ENCODE results near the gene DYSF.
A peak's percentile ranks its signal among the peaks of the same experiment; 100 is the strongest.

The DYSF gene

DNA sequence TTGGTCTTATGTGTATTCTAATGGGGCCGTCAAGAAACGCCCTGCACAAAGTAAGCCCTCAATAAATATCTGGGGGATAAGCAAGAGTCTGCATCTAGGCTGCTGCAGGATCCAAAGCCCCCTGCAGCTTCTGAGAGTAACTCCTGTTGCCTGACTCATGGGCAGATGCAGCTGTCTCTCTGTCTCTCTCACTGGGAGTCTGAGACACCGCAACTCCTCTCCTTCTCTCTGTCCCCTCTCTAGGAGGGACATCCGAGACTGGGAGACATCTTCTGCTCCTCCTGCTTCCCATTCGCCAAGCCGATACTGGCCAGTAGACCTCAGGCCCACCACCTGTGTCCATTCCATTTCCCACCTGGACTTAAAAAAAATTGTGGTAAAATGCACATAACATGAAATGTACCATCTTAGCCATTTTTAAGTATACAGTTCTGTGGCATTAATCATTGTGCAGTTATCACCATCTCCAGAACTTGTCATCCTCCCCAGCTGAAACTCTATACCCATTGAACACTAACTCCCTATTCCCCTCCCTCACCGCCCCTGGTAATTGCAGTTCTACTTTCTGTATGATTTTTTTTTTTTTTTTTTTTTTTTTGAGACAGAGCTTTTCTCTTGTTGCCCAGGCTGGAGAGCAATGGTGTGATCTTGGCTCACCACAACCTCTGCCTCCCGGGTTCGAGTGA, 20.1 kb downstream of the DYSF start:
- Histone ChIP-seq H3K4me1 (ENCODE audit: control insufficient read depth, insufficient read depth, low read length) (no peaks in the 10 kb centered on the region), H3K27ac (ENCODE audit: extremely low read depth, low read depth, low read length) (no peak overlapping the region), H3K36me3 (ENCODE audit: control insufficient read depth in 2 of 2, insufficient read depth in 1 of 2, low read length in 2 of 2) (no peaks in the 10 kb centered on the region), H3K4me3 (ENCODE audit: low read depth, low read length) (no peak overlapping the region), H3K9me3 (ENCODE audit: control insufficient read depth, insufficient read depth, low read depth, low read length) (no peaks in the 10 kb centered on the region)
- ChIA-PET POLR2A (no interaction called here), CTCF (interaction anchor here (0.7 to 1.1 kb wide), 2 partner anchors 36 to 251 kb away, joined by 3 read pairs; no protein-coding TSS in a partner anchor)
- TF ChIP-seq RBAK (tag by site-specific recombination; IDR thresholded peaks at IDR 0.05) (no peak), ZBTB8A (tag by site-specific recombination; IDR thresholded peaks at IDR 0.05) (no peak), ZNF571 (tag by site-specific recombination; IDR thresholded peaks at IDR 0.05) (no peak), ZNF350 (tag by site-specific recombination; IDR thresholded peaks at IDR 0.05) (no peak), WT1 (tag by site-specific recombination; IDR thresholded peaks at IDR 0.05) (peak; percentile 89)
- TF ChIP-seq, protein P1, sequence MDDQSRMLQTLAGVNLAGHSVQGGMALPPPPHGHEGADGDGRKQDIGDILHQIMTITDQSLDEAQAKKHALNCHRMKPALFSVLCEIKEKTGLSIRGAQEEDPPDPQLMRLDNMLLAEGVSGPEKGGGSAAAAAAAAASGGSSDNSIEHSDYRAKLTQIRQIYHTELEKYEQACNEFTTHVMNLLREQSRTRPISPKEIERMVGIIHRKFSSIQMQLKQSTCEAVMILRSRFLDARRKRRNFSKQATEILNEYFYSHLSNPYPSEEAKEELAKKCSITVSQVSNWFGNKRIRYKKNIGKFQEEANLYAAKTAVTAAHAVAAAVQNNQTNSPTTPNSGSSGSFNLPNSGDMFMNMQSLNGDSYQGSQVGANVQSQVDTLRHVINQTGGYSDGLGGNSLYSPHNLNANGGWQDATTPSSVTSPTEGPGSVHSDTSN (CRISPR knock-in tag; IDR thresholded peaks at IDR 0.05), result no peak
- TF ChIP-seq, protein P2, sequence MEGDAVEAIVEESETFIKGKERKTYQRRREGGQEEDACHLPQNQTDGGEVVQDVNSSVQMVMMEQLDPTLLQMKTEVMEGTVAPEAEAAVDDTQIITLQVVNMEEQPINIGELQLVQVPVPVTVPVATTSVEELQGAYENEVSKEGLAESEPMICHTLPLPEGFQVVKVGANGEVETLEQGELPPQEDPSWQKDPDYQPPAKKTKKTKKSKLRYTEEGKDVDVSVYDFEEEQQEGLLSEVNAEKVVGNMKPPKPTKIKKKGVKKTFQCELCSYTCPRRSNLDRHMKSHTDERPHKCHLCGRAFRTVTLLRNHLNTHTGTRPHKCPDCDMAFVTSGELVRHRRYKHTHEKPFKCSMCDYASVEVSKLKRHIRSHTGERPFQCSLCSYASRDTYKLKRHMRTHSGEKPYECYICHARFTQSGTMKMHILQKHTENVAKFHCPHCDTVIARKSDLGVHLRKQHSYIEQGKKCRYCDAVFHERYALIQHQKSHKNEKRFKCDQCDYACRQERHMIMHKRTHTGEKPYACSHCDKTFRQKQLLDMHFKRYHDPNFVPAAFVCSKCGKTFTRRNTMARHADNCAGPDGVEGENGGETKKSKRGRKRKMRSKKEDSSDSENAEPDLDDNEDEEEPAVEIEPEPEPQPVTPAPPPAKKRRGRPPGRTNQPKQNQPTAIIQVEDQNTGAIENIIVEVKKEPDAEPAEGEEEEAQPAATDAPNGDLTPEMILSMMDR (tag by site-specific recombination; IDR thresholded peaks at IDR 0.05), result no peak
- TF ChIP-seq, protein P3, sequence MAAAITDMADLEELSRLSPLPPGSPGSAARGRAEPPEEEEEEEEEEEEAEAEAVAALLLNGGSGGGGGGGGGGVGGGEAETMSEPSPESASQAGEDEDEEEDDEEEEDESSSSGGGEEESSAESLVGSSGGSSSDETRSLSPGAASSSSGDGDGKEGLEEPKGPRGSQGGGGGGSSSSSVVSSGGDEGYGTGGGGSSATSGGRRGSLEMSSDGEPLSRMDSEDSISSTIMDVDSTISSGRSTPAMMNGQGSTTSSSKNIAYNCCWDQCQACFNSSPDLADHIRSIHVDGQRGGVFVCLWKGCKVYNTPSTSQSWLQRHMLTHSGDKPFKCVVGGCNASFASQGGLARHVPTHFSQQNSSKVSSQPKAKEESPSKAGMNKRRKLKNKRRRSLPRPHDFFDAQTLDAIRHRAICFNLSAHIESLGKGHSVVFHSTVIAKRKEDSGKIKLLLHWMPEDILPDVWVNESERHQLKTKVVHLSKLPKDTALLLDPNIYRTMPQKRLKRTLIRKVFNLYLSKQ (tag by site-specific recombination; IDR thresholded peaks at IDR 0.05; ENCODE audit: borderline replicate concordance), result no peak

DNA sequence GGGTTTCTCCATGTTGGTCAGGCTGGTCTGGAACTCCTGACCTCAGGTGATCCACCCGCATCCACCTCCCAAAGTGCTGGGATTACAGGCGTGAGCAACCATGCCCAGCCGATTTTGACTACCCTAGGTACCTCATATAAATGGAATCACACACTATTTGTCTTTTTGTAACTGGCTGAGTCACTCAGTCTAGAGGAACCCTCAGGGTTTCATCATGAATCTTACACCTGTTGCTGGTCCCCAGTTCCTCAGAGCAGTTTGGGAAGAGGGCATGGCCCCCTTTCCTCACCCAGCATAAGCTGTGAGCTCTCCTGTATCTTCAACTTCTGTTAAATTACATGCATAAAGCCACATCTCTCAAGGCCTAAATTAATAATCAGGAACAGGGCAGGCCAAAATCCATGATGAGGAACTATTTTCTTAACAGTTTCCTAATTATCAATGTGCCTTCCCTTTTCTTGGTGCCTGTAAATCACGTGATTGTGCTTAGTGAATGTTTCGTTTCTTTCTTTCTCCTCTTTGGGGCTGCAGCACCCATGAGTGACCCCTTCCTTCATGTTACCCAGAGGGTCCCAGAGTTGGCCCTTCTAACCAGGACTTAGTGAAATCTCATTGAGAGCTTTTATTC, 20.9 kb downstream of the DYSF start:
- ChIA-PET CTCF (interaction anchor here (1.1 to 4.1 kb wide), 2 partner anchors 13 to 251 kb away, joined by 3 to 22 read pairs; no protein-coding TSS in a partner anchor), POLR2A (interaction anchor here (0.5 to 0.6 kb wide), 2 partner anchors 13 to 1767 kb away, joined by 3 to 4 read pairs; no protein-coding TSS in a partner anchor)
- no peaks in the 10 kb centered on the region for H3K36me3 ChIP-seq (ENCODE audit: control insufficient read depth in 2 of 2, insufficient read depth in 1 of 2, low read length in 2 of 2)
- H3K4me1 ChIP-seq (ENCODE audit: control insufficient read depth, insufficient read depth, low read length), result no peaks in the 10 kb centered on the region
- no peaks in the 10 kb centered on the region for H3K9me3 ChIP-seq (ENCODE audit: control insufficient read depth, insufficient read depth, low read depth, low read length)
- no peak overlapping the region for H3K4me3 ChIP-seq (ENCODE audit: low read depth, low read length)
- TF ChIP-seq ZNF223 (tag by site-specific recombination; IDR thresholded peaks at IDR 0.05) (no peak), SCRT2 (tag by site-specific recombination; IDR thresholded peaks at IDR 0.05) (peak; percentile 90), ZXDB (tag by site-specific recombination; IDR thresholded peaks at IDR 0.05) (no peak)
- no peak overlapping the region for H3K27ac ChIP-seq (ENCODE audit: extremely low read depth, low read depth, low read length)

DNA sequence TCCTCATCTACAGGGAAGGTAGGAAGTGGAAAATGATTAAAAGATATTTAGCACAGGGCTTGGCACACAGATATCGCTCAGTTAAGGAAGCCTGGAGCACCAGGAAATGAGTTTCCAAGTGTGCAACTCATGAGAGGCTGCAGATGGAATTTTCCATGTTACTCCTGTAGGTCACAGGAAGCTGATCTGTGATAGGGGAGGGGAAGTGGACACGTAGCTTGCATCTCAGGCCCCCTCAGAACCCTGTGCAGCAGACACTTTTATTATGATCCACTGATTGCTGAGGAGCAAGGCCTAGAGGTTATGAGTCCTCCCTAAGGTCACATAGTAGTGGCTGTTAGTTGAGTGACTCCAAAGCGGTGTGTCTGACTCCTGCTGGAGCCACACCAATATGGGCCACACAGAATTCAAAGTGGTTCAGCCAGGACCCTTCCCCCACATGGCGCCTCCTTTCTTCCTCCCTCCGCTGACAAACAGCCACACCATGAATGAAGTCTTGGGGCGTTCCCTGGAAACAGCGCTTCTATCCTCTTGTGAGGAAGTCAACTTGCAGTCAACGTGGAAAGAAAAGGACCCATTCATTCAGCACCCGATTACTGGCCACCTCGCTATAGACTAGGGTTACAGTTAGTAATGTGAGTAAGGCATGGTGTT, 21.5 kb downstream of the DYSF start:
- H3K4me1 ChIP-seq (ENCODE audit: control insufficient read depth, insufficient read depth, low read length), result no peaks in the 10 kb centered on the region
- no peaks in the 10 kb centered on the region for H3K9me3 ChIP-seq (ENCODE audit: control insufficient read depth, insufficient read depth, low read depth, low read length)
- no peak overlapping the region for H3K4me3 ChIP-seq (ENCODE audit: low read depth, low read length)
- no peaks in the 10 kb centered on the region for H3K36me3 ChIP-seq (ENCODE audit: control insufficient read depth in 2 of 2, insufficient read depth in 1 of 2, low read length in 2 of 2)
- no peak overlapping the region for H3K27ac ChIP-seq (ENCODE audit: extremely low read depth, low read depth, low read length)
- no peak for TF ChIP-seq ZSCAN23 (tag by site-specific recombination; IDR thresholded peaks at IDR 0.05)
- ChIA-PET CTCF (interaction anchor here (0.8 to 4.1 kb wide), 2 partner anchors 14 to 175 kb away, joined by 3 to 22 read pairs; no protein-coding TSS in a partner anchor), POLR2A (interaction anchor here (0.5 to 0.6 kb wide), 2 partner anchors 14 to 1766 kb away, joined by 3 to 4 read pairs; no protein-coding TSS in a partner anchor)

Data from HEK293 (cell line).